Measurements from ENCODE around the gene POLR2E.
A peak's percentile ranks its signal among the peaks of the same experiment; 100 is the strongest.

GRCh38 chr19:1105873-1106840 is 11.0 kb upstream of the POLR2E start:
- no peak for TF ChIP-seq TAF1 (IDR thresholded peaks at IDR 0.05; ENCODE audit: borderline replicate concordance, insufficient read depth, low read length)
- TF ChIP-seq POLR2AphosphoS5 (IDR thresholded peaks at IDR 0.05; ENCODE audit: low read depth, low read length), result 0 out of 2 replicates have a peak, but pooled peaks have one; percentile 11
